GM18498 (cell line): Measurements from ENCODE around the gene SFXN5.
A peak's percentile ranks its signal among the peaks of the same experiment; 100 is the strongest.
"Not testable (repeated sequence)": the region's sequence is repeated elsewhere in the genome, so short reads cannot be mapped to it uniquely, and the experiment has no call there.

Source experiments
- ATAC-seq: cut with Tn5 transposase; IDR thresholded peaks from one replicate; pipeline ENCODE4 v1.9.1; 2021; ENCODE audit warnings: mild to moderate bottlenecking, moderate library complexity; ENCODE audit not compliant: unreplicated experiment

The SFXN5 gene

GRCh38 chr2:73101626-73102256 lies 30.2 kb upstream of the SFXN5 start:
- ATAC-seq = no peak

DNA sequence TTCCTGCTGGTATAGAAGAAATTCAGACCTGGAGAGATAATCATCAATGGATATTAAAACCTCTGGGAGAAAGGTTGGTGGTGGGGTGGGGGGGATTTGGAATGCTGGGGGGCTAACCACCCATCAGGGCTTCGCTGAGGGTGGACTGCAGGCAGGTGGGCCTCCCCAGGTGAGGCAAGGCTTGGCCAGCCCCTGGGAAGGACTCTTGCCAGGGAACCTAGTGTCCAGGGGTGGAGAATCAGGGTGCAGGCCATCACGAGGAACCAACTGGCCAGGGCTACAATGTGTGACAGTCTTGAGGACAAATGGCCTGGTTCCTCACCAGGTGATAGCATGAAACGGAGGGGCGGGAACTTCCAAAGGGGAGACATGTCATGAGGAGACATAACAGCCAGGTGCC lies 29.4 kb upstream of the SFXN5 start:
- no peak for ATAC-seq

- ATAC-seq = no peak
Observed at GRCh38 chr2:73099486-73099885, 28.0 kb upstream of the SFXN5 start.

DNA sequence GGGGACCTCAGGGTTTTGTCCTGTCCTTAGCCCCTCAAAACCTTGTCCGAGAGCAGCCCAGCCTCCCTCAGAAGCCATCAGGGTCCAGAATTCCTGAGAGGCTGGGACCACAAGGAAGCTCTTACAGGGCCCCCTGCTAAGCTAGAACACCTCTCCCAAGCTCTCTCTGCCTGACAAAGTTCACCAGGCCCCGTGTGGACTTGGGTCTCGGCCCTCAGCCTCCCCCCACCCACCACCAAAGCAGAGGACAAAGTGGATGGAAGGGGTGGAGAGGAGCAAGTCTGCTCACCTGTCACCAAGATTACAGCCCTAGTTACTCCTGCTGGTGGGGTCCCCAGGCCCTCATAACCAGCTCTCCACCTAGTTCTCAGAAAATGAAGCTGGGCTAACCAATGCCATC lies 24.4 kb upstream of the SFXN5 start:
- ATAC-seq = no peak

GRCh38 chr2:73093601-73094218 lies 22.2 kb upstream of the SFXN5 start:
- not testable (repeated sequence) for ATAC-seq

- no peak for ATAC-seq
Observed at GRCh38 chr2:73092146-73092783, 20.8 kb upstream of the SFXN5 start.

DNA sequence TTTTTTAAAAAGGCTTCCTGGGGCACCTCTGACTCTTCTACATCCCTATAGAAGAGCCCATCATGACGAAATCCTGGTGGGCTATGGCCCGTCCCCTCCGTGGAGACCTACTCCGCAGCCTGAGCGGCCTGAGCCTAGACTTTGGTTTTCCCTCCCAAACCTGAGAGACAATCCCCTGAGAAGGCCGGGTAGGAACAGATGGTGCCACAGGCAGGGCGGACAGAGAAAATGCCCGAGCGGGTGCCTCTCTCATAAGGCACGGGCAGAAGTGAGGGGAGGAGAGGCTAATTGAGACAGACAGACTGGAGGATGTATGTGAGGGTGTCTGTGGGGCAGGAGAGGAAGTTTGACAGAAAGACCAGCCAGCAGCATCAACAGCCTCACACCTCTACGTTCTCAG lies 20.2 kb upstream of the SFXN5 start:
- ATAC-seq = no peak

- ATAC-seq = no peak
Observed at GRCh38 chr2:73091164-73091563, 19.7 kb upstream of the SFXN5 start.

- no peak for ATAC-seq
Observed at GRCh38 chr2:73089270-73090030, 17.9 kb upstream of the SFXN5 start.

DNA sequence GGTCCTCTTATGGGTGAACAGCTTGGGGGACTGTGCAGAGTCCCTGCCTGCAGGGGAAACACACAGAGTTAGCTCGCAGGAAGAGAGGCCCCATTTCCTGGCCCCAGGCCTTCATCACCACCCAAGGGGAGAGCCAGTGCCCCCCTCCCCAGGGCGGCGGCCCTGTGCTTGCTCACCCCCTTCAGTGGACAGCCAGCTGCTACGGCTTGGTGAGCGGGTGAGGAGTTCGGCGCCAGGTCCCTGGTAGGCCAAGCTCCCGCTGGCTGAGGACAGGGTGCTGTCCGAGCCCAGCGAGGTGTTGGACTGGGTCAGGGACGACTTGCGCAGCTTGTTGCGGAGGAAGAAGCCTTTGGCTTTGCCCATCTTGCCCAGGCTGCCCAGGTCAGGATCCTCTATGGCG lies 17.2 kb upstream of the SFXN5 start:
- no peak for ATAC-seq

DNA sequence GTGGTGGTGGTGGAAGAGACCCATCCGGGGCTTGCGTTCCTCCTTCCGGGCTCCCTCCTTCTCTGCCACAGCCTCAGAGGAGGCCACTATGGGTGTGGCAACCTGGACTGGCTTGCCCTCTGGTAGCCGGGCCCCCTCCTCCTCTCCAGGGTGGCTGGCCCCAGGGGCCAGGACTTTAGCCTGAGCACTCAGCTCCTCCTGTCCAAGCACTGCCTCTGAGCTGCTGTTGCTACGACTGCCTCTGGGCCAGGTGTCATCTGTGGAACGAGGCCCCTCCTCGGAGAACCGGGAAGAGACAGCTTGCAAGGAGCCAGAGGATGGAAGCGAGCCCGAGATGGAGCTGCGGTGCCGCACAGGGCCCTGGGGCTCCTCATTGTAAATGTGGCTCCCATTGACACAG lies 16.7 kb upstream of the SFXN5 start:
- no peak for ATAC-seq

GRCh38 chr2:73087311-73087710 lies 15.8 kb upstream of the SFXN5 start:
- ATAC-seq = no peak

- ATAC-seq = peak; percentile 86
Observed at GRCh38 chr2:73085691-73086090, 14.2 kb upstream of the SFXN5 start.

DNA sequence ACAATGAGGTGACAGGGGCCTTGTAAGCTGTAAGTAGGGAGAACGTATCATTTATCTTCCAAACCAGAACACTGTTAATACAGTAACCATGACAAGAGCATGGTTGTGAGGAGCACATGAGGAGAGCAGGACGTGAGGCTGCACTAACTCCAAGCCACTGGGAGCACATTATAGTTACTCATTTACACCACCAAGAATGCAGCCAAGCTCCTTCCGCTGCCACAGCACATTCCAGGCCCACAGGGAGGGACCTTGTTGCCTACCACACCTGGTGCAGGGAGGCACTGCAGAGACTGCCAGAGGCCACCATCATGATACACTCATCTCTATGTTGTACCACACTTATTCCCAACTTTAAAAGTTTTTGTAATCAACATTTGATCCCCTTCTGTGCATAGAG lies 13.5 kb upstream of the SFXN5 start:
- ATAC-seq = no peak

DNA sequence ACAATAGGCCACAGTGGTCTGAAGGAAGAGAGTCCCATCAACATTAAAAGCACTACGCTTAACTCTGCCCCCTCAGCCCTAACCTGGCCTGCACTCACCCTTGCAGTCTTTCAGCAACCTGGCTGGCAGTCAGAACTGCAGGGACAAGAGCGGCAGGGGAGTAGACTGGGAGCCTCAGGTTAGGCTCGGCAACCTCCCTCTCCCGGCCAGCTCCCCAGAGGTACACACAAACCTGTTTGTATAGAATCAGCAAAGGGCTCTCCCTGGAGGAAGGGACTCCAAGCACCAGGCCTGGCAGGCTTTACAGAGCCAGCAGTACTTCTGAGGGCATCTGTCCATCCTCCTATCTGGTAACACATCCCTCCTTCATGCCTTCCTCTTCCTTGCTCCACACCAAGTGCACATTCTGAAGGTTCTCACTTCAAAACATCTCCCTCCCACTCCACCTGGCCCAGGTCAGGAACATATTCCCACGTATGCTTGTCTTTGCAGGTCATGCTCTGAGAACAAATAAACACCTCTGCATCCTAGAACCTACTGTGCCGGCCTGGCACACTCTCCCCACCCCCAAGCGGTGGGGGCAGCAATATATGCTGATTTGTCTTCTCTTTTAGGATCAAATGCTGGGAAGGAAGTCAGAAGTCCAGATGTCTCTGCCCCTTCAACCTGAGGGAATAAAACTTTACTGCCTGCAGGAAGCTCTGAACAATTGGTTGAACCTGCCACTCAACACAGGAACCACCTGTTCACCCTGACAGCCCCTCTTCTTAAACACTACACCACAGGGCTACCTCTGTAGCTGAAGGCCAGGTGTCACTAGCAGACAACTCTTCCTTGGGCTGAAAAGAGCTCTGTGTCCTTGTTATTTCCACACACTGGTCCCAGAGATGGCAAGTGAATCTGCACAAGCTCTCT lies 12.6 kb upstream of the SFXN5 start:
- ATAC-seq = no peak

GRCh38 chr2:73082523-73083410 lies 11.3 kb upstream of the SFXN5 start:
- no peak for ATAC-seq

- no peak for ATAC-seq
Observed at GRCh38 chr2:73081181-73081671, 9.7 kb upstream of the SFXN5 start.

DNA sequence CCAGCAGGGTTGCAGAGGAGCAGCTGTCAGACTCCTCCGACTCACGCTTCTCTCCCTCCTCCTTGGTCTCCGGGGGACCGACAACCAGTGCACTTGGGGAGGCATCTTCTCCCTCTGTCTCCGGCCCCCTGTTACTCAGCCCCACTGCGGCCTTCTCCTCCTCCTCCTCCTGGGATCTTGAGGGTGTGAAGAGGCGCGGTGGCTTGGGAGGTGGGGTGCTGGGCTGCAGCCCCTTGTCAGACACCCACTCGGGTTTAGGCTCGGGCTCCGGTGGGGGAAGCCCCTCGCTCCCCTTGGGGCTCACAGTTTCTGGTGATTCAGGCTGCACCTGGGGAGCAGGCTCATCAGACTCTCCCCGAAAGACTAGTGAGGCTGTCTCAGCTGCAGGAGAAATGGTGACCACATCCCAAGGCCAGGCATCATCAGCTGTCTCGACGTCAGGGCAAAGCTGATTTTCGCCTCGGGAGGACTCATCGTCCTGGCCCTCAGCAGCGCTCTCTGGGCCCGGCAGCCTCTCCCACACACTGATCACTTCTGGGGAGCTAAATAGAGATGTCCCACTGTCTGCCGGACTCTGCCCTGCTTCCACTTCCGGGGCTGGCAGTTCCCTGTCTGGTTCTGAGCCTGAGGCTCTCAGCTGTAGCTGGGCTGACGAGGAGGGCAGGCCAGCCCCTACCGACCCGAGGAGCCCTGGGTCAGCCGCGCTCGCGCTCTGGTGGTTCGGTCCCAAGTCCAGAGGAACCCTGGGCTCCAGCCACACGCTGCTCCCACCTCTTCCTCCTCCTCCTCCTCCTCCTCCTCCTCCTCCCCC lies 9.0 kb upstream of the SFXN5 start:
- no peak for ATAC-seq

DNA sequence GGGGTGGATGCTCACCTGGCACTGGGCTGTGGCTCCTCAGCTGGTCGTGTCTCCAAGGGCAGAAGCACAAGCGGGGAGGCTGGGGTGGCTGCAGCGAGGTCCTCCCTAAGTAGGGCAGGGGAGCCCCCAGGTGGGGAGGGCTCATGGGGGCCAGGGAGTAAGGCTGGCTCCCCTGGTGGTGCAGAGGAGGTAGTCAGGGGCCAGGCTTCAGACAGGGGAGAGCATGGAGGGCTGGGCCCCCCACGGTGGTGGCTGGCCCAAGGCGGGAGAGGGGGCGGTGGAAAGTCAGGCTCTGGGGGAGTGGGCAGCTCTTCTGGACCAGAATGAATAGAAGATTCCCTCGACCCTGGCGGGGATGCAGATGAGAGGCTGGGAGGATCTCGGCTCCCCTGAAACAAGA lies 8.1 kb upstream of the SFXN5 start:
- no peak for ATAC-seq
